Activated naive CD4-positive, alpha-beta T cell treated with anti-CD3 and anti-CD28 coated beads, Interleukin-2, amount 50 U/mL, for 16 hours (primary cell): ENCODE data around the gene RARS2.

ENCODE experiments used
- DNase-seq: peaks from one replicate; pipeline ENCODE4 v3.0.0-alpha.2; 2020

The RARS2 gene

DNA sequence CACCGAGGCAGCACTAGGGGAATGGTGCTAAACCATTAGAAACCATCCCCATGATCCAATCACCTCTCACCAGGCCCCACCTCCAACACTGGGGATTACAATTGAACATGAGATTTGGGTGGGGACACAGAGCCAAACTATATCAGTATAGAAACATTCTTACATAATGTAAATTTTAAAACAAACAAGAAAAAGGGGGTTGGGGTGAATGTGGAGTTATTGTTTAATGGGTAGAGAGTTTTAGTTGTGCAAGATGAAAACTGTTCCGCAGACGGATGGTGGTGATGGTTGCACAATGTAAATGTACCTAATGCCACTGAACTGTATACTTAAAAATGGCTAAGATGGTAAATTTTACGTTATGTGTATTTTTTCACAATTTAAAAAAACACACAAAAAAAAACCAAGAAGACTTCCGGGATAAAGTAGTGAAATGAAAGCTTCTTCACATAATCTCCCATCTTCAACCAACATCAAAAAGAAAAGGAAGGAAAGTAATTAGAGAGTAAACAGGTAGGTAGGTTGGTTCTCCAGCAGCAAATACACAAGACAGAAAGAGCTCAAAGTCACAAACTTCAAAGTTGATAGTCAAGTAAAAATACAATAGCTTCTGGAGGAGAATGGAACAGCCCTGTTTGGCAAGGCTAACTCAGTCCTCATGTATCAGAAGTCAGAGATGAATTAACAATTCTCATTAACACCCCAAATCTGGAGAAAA, 16.3 kb downstream of the RARS2 start:
- no peak for DNase-seq

GRCh38 chr6:87572883-87573282, 16.9 kb downstream of the RARS2 start:
- DNase-seq, result no peak

DNA sequence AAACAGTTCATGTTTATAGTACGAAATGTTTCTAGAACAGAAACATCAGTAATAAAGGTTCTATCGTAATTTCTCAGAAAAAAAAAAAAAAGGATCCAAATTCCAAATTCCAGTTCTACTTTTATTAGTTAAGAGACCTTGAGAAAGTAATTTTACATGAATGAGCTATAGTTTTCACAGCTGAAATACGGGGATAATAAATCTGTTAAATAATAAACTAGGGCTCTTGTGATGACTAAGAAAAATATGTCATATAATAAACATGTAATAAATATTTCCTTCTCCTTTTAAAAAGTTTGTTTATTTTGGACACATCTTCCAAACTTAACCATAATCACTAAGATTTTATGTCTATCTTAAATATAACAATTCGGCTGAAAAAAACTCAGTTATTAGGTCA, 17.8 kb downstream of the RARS2 start:
- DNase-seq, result no peak

GRCh38 chr6:87561017-87561416, 28.8 kb downstream of the RARS2 start:
- DNase-seq, result no peak

- no peak for DNase-seq
Measured at GRCh38 chr6:87558446-87558845, 31.3 kb downstream of the RARS2 start.

DNA sequence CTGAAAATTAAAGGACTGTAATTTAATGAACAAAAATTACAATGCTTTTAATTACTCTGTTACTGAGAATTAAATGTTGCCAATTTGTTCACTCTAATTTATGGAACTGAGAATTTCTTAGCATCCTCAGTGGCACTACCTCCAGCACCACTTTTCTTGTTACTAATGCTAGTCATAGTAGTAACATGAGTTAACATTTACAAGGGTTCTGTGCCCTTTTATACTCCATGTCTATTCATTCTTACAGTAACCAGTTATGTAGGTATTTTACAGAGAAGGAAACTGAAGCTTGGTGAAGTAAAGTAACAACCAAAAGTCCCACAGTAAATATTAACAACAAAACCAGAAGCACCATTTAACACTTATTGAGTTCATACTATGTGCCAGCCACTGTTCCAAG, 34.3 kb downstream of the RARS2 start:
- DNase-seq, result no peak

DNA sequence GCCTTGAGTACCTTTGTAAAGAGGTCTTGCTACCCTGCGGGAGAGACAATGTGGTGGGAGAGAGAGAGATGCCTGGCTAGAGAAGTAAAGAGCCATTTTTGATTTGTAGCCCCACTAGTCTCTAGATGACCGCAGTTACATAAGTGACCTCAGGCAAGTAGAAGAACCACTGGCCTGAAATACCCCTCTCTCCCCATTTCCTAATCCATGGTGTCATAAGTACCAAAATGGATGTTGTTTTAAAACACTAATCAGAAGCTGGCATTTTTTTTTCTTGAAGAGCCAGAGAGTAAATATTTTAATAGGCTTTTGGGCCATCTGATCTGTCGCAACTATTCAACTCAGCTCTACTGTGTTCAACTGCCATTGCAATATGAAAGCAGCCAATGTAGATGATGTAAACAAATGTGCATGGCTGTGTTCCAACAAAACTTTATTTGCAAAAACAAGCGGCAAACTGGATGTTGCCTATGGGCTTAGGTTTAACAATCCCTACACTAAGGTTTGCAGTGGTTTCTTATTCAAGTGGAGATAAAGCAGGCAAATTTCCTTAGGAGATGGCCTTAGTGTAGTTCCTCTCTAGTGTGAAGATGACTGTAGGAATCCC, 36.5 kb downstream of the RARS2 start:
- no peak for DNase-seq

DNA sequence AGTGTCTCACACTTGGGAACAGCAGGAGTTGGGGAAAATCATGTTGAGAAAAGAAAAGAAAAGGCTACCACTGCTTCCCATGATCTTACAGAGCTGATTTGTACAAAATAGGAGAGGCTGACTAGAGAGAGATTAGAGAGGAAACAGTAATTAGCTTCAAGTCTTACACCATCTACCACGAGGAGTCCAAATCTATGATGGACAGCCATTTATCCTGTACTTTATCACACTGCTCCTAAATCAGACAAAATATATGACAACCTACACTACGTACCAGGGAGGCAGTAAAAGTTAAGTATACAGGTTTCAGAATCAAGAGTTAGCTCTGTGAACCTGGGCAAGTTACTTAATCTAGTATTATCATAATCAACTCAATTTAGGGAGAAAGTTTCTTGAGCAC, 38.0 kb downstream of the RARS2 start:
- no peak for DNase-seq

DNA sequence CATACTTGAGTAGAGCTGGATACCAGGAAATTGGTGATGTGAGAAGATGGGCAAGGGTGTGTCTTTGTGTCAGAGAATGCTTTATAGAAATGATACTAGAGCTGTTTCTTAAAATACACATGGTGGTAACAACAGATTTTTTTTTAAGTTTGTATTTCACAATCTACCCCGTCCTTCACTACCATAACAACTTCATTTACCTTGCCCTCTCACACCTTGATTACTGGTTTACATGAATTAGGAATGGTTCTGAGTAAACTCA, 45.4 kb downstream of the RARS2 start:
- DNase-seq, result no peak

DNA sequence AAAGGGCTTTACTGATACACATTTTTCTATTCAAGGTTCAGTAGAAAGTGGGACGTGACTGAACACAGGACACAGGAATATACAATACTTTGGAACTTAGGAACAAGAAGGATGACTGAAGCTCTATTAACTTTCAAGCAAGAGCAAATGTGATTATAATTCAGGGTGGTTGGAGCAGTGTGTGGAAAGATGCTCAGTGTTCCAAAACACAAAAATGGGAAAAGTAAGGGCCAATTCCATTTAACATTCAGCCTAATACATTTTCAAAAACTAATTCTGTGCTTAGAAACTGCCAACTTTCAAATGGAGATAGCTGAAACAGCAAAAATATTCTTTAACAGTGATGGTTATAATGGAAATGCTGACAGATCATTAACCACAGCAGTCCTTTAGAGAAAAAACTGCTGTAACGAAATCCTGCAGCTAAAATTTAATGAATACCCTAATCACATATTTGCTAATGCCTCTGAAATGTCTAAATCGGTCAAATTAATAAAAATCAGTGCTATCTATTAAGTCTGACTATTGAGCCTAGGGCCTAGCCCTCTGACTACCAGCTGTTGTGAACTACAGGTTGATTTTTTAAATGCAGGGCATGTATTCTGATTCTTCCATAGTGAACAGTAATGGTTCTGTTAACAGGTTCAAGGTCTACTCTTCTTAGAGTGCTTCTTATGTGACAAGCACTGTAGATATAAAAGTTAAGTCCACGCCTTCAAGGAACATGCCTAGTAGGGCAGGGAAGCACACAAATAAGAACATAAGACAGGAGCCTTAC, 45.9 kb downstream of the RARS2 start:
- no peak for DNase-seq

DNA sequence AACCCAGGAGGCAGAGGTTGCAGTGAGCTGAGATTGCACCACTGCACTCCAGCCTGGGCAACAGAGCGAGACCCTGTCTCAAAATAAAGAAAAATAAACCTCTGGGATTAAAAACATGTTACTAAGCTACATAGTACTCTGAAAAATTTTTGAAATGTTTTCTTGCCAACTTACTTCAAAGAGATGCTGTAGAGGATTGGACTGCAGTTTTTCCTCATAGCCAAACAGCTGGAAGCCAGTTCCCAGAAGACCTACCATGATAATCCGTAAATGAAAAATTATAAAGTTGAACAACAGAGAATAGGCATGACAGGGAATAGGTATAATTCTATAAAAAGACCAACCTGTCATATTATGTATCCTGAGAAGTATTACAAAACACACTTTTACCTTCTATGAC, 48.0 kb downstream of the RARS2 start:
- DNase-seq, result no peak

- DNase-seq, result no peak
Measured at GRCh38 chr6:87541041-87541440, 48.7 kb downstream of the RARS2 start.

GRCh38 chr6:87540539-87540938, 49.2 kb downstream of the RARS2 start:
- no peak for DNase-seq

DNA sequence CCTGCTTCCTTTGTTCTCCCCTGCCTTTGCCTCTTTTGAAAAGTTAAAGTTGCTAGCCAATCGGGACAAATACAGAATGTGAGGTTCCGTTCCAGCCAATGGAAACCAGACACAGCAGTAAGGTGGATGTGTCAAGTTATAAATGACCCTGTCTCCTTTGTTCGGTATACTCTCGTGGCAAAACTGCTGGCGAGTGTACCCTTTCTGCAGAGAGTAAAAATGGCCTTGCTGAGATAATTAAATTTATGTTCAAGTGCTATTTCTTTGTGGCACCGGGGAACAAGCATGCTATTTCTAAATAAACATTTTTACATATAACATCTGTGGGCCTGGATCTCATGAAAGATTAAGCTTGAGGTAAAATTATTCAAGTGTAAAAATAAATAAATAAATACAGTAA, 50.2 kb downstream of the RARS2 start:
- no peak for DNase-seq

GRCh38 chr6:87538510-87539260, 51.1 kb downstream of the RARS2 start:
- DNase-seq, result no peak

GRCh38 chr6:87534377-87535047, 55.3 kb downstream of the RARS2 start:
- no peak for DNase-seq

GRCh38 chr6:87529221-87529620, 60.6 kb downstream of the RARS2 start:
- DNase-seq, result no peak

DNA sequence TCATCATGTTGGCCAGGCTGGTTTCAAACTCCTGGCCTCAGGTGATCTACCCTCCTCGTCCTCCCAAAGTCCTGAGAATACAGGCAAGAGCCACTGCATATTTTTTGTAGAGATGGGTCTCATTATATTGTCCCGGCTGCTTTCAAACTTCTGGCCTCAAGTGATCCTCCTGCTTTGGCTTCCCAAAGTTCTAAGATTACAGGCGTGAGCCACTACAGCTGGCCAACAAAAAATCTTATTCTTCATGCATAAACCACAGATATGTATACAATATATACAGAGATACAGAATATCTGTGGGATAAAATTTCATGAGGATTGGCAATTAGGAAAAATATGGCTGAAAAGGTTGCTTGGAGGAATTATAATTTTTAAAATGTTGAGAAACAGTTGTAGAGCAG, 67.1 kb downstream of the RARS2 start:
- DNase-seq, result no peak

DNA sequence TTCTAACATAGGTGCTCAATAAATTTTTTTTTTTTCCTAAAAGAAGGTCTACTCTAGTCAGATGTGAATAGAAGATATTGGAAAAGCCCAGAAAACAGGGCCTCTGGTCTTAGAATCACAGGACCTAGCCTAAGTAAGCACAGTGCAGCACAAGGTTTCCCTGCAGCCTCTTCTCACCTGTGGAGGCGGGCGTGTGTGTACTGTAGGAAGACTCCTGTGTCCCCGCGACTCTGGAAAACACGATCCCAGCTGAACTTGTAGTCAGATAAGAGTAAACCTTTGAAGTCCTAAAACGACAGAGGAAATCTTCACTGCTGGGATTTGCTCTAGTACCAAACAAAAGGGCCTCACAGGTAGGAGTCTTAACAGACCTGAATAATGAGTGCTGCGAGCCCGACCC, 71.3 kb downstream of the RARS2 start:
- DNase-seq, result no peak

DNA sequence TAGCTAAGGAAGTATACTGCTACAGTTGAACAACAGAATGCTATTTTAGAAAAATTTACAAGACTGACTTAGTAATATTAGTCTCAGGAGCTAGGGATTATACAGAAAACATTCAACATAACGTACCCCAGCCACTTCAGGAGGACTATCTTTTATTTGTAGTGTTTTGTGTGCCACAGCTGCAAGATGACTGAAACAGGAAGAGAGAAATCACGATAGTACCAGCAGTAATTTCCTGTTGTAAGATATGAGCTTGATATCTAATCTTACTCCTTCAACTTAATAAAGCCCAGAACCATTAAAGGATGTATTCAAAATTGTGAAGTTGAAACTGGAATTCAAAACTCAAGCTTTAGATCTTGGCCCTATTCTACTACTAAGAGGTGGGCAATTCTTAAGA, 75.0 kb downstream of the RARS2 start:
- no peak for DNase-seq

GRCh38 chr6:87504441-87504840, 85.3 kb downstream of the RARS2 start:
- DNase-seq, result no peak

- DNase-seq, result no peak
Measured at GRCh38 chr6:87501809-87502572, 87.8 kb downstream of the RARS2 start.
